K562 (cell line): ENCODE measurements around the gene DUSP16. TPM values are rescaled to one million over a fixed set of nuclear protein-coding genes. Genes with fewer than 3 reads are reported as not detected.
"Not testable (repeated sequence)": the region's sequence is repeated elsewhere in the genome, so short reads cannot be mapped to it uniquely, and the experiment has no call there.

ENCODE experiments used
- ATAC-seq: fragments of 200-7000 bp; cut with Tn5 transposase; 3 replicates; pipeline ENCODE4 v1.9.1; 2020; ENCODE audit warnings: moderate library complexity
- BruUV-seq: library from RNA; stranded (reverse); fragments of 400-500 nt; replicated peaks from 2 replicates; lab custom pipeline; 2021; lab: Mats Ljungman, UMichigan
- CTCF ChIA-PET: fragments of 300-600 bp; formaldehyde crosslinking; extraction: SDS; loops from one replicate; lab custom pipeline; 2021; ENCODE audit warnings: low intra/inter-chr PET ratio; lab: Yijun Ruan, JAX
- POLR2A ChIA-PET: fragments of 300-600, 350-650 bp; sonication (Branson Sonifier 250); formaldehyde crosslinking; extraction: SDS; loops from one replicate; lab custom pipeline; 2021; ENCODE audit warnings: antibody characterized with exemption, inconsistent platforms; lab: Yijun Ruan, JAX
- DNase-seq, 4 experiments: peaks; one replicate each; pipeline versions ENCODE4 v3.0.0 to v3.0.0-alpha.2; 2011 to 2018; ENCODE audit warnings: low spot score in 3 of 4, mixed read lengths in 3 of 4; ENCODE audit errors: extremely low read depth in 1 of 4
- FAIRE-seq: peaks from 2 replicates; lab custom pipeline; 2011; peaks lifted over from hg19 to GRCh38; lab: Jason Lieb, UNC
- H2AFZ ChIP-seq: 2 replicates; pipeline ENCODE4 v1.6.0; 2011; ENCODE audit warnings: low read depth, low read length, control low read depth, inconsistent platforms
- H3K27ac ChIP-seq: fragments of 200-600 bp; 3 replicates; pipeline ENCODE4 v1.8.0; 2011; ENCODE audit warnings: low read depth, mild to moderate bottlenecking, control low read depth, inconsistent platforms, low read length, moderate library complexity, mixed read lengths; ENCODE audit errors: extremely low read depth
- H3K27me3 ChIP-seq, 2 experiments: fragments of 300-600 bp in 1 of 2; 2 replicates in 1 of 2; 3 replicates in 1 of 2; pipeline versions ENCODE4 v1.6.0 to v1.8.0; 2011; ENCODE audit warnings: inconsistent platforms in 2 of 2, low read length in 2 of 2, mild to moderate bottlenecking in 1 of 2, mixed read lengths in 1 of 2, moderate library complexity in 1 of 2; ENCODE audit not compliant: control insufficient read depth in 2 of 2, insufficient read depth in 2 of 2
- H3K36me3 ChIP-seq: fragments of 300-600 bp; 3 replicates; pipeline ENCODE4 v1.8.0; 2011; ENCODE audit warnings: mild to moderate bottlenecking, low read length, inconsistent platforms; ENCODE audit not compliant: control insufficient read depth, insufficient read depth
- H3K4me1 ChIP-seq, 2 experiments: fragments of 200-600 bp in 1 of 2; replicated peaks in 1 of 2; 2 replicates in 1 of 2; 3 replicates in 1 of 2; pipeline versions ENCODE4 v1.5.1 to v1.8.0; 2011; ENCODE audit warnings: inconsistent platforms in 2 of 2, low read length in 2 of 2, mild to moderate bottlenecking in 1 of 2, mixed read lengths in 1 of 2, moderate library complexity in 1 of 2; ENCODE audit not compliant: control insufficient read depth in 2 of 2, insufficient read depth in 2 of 2
- H3K4me2 ChIP-seq: 2 replicates; pipeline ENCODE4 v1.6.1; 2011; ENCODE audit warnings: low read length, control low read depth, inconsistent platforms, mixed read lengths; ENCODE audit not compliant: insufficient read depth
- H3K4me3 ChIP-seq: fragments of 200-600 bp; sonication (generic), shearing (Covaris generic); 2 replicates; pipeline ENCODE4 v1.5.1; 2016; ENCODE audit warnings: control low read depth, inconsistent platforms
- H3K79me2 ChIP-seq: fragments of 200-600 bp; 3 replicates; pipeline ENCODE4 v1.8.0; 2011; ENCODE audit warnings: low read length, inconsistent platforms; ENCODE audit not compliant: control insufficient read depth, insufficient read depth
- H3K9ac ChIP-seq, 2 experiments: 2 replicates each; pipeline versions ENCODE4 v1.6.0 to v1.6.1; 2011; ENCODE audit warnings: low read depth in 2 of 2, low read length in 2 of 2, control low read depth in 1 of 2, inconsistent platforms in 1 of 2, mild to moderate bottlenecking in 1 of 2, mixed read lengths in 1 of 2; ENCODE audit not compliant: insufficient read depth in 1 of 2
- H3K9me1 ChIP-seq: one replicate; pipeline ENCODE4 v1.6.0; 2011; ENCODE audit warnings: inconsistent platforms, mild to moderate bottlenecking, low read length, moderate library complexity; ENCODE audit not compliant: control insufficient read depth, insufficient read depth
- H3K9me3 ChIP-seq: replicated peaks from 2 replicates; pipeline ENCODE4 v1.5.1; 2011; ENCODE audit warnings: low read depth, low read length, inconsistent platforms; ENCODE audit not compliant: control insufficient read depth, insufficient read depth
- H4K20me1 ChIP-seq: replicated peaks from 2 replicates; pipeline ENCODE4 v1.6.1; 2011; ENCODE audit warnings: low read length, inconsistent platforms, mixed read lengths; ENCODE audit not compliant: control insufficient read depth, insufficient read depth
- BRD9 ChIP-seq: fragments of 450-650 bp; IDR thresholded peaks from 2 replicates; pipeline ENCODE4 v1.6.1; 2018; ENCODE audit warnings: low read depth; ENCODE audit not compliant: partially characterized antibody
- HBP1 ChIP-seq: fragments of 450-650 bp; formaldehyde crosslinking; IDR thresholded peaks from 2 replicates; pipeline ENCODE4 v1.4.0; 2022; ENCODE audit warnings: missing genetic modification characterization
- KDM5B ChIP-seq: fragments of 200-600 bp; sonication (generic); IDR thresholded peaks from 2 replicates; pipeline ENCODE4 v1.6.1; 2012; ENCODE audit warnings: low read depth, mild to moderate bottlenecking, moderate library complexity, low read length, control low read depth, inconsistent platforms; ENCODE audit not compliant: insufficient replicate concordance
- NFYB ChIP-seq: IDR thresholded peaks from 2 replicates; pipeline ENCODE4 v1.6.1; 2011; ENCODE audit warnings: mild to moderate bottlenecking, moderate library complexity; ENCODE audit not compliant: insufficient read length; ENCODE audit errors: extremely low read depth
- PHTF2 ChIP-seq: fragments of 250-450 bp; sonication (Bioruptor Pico); IDR thresholded peaks from 2 replicates; pipeline ENCODE4 v1.5.0; 2021; ENCODE audit warnings: mild to moderate bottlenecking
- ZNF217 ChIP-seq: sonication (generic); formaldehyde crosslinking; IDR thresholded peaks from 2 replicates; pipeline ENCODE4 v1.8.0; 2022; ENCODE audit warnings: mild to moderate bottlenecking, missing genetic modification reagents
- WGBS: fragments of 100-300 bp; shearing (Covaris generic); methylation state at CpG from one replicate; pipeline ENCODE4 v1.1.6; 2016; ENCODE audit warnings: low coverage, mixed read lengths; ENCODE audit not compliant: insufficient coverage; ENCODE audit errors: missing lambda C conversion rate; 5-methylcytosine and 5-hydroxymethylcytosine counted together
- in situ Hi-C: fragments of 300-500 bp; cut with MboI; formaldehyde crosslinking; loops from 4 replicates; pipeline ENCODE4 v1.15.0; 2018; ENCODE audit warnings: inconsistent platforms, mixed read lengths
- intact Hi-C: fragments of 100-400 bp; cut with micrococcal nuclease; formaldehyde crosslinking; loops from 2 replicates; pipeline ENCODE4 v1.14.2; 2022
- polyA plus RNA-seq, 8 experiments: library from polyadenylated mRNA; depleted of rRNA in 4 of 8; stranded (reverse) in 5 of 8; unstranded in 3 of 8; fragments of >200 nt; fragmentation: Nextera tagmentation in 2 of 8; fragmentation: Illumina TruSeq in 1 of 8; extraction: Ambion mirVana in 2 of 8; extraction: Trizol in 1 of 8; gene quantifications; 2 replicates each; pipeline versions ENCODE4 v1.2.1 to v1.2.3, GENCODE V29; 2011 to 2014; ENCODE audit warnings: inconsistent platforms in 1 of 8, missing spikeins in 1 of 8
- total RNA-seq, 7 experiments: library from RNA; depleted of rRNA in 6 of 7; stranded (reverse); fragments of >200 nt in 6 of 7; fragmentation: Illumina TruSeq in 2 of 7; extraction: Trizol in 2 of 7; gene quantifications; 2 replicates each; pipeline versions ENCODE4 v1.2.1 to v1.2.3, GENCODE V29; 2011 to 2021; ENCODE audit warnings: low replicate concordance in 1 of 7

The DUSP16 gene
- total and polyA plus RNA-seq, 9 of the 15 experiments (the other 6 are each of a cell fraction or from before 2014, with no cell fraction given): 0.70 to 12.3 (median 5.7) TPM

DNA sequence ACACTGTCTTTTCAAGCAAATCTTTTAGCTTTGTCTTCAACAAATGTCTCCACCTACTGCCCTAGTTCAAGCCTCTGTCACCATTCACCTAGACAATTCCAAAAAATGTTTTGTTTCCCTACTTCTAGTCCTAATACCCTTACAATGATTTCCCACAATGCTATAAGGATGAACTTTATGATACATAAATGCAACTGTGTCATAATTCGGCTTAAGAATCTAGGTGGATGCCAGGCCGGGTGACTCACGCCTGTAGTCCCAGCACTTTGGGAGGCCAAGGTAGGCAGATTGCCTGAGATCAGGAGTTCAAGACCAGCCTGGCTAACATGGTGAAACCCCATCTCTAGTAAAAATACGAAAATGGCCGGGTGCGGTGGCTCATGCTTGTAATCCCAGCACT, 28.3 kb upstream of the DUSP16 start:
- H2AFZ ChIP-seq: no peak overlapping the region
- 22% methylated on average over 6 of the region's 6 CpGs for WGBS
- H3K27me3 ChIP-seq: peaks cover 0 to 10% of the 10 kb centered on the region in 2 experiments; a peak in 2 of 5 replicates
- no peaks in the 10 kb centered on the region for H3K9me3 ChIP-seq
- H3K9ac ChIP-seq: no peak overlapping the region
- POLR2A ChIA-PET: interaction anchor here (1.3 kb wide), 1 partner anchor 11 kb away, joined by 4 read pairs; no protein-coding TSS in a partner anchor
- ATAC-seq (no peak), FAIRE-seq (no peak), DNase-seq (no peak)
- no TSS peak for BruUV-seq
- H3K4me3 ChIP-seq: no peak overlapping the region
- no peak overlapping the region for H3K4me2 ChIP-seq
- in situ Hi-C loops: no loop called here
- H4K20me1 ChIP-seq: no peaks in the 10 kb centered on the region
- no peak overlapping the region for H3K27ac ChIP-seq
- intact Hi-C loops: no loop called here
- no peaks in the 10 kb centered on the region for H3K9me1 ChIP-seq
- H3K79me2 ChIP-seq: no peaks in the 10 kb centered on the region
- TF ChIP-seq HBP1 (no peak), NFYB (no peak), BRD9 (no peak), ZNF217 (CRISPR knock-in tag) (no peak), PHTF2 (no peak), KDM5B (no peak)
- H3K4me1 ChIP-seq: no peaks in the 10 kb centered on the region; a peak in 1 of 5 replicates
- no peaks in the 10 kb centered on the region for H3K36me3 ChIP-seq
- CTCF ChIA-PET: no interaction called here

- ATAC-seq, intact Hi-C loops, H2AFZ ChIP-seq, H3K79me2 ChIP-seq, H3K27ac ChIP-seq, H3K27me3 ChIP-seq, H3K9ac ChIP-seq, H3K9me3 ChIP-seq, CTCF ChIA-PET, in situ Hi-C loops, FAIRE-seq, H3K36me3 ChIP-seq, H3K4me3 ChIP-seq, H3K4me1 ChIP-seq, H3K9me1 ChIP-seq, DNase-seq, H4K20me1 ChIP-seq, H3K4me2 ChIP-seq, BruUV-seq: not testable (repeated sequence)
- POLR2A ChIA-PET: interaction anchor here (0.6 kb wide), 1 partner anchor 231 kb away, joined by 3 read pairs; the partner anchor contains the start of gene BORCS5
- WGBS: 4% methylated on average over 3 of the region's 3 CpGs
Observed at GRCh38 chr12:12588436-12588835, 25.8 kb upstream of the DUSP16 start.
